HepG2 (cell line): ENCODE measurements around the gene CD4. TPM values are rescaled to one million over a fixed set of nuclear protein-coding genes. Genes with fewer than 3 reads are reported as not detected.

Source experiments
- ATAC-seq: fragments of 200-7000 bp; cut with Tn5 transposase; 3 replicates; pipeline ENCODE4 v1.9.1; 2020; ENCODE audit warnings: mild to moderate bottlenecking, moderate library complexity
- BruUV-seq: library from RNA; stranded (reverse); fragments of 400-500 nt; replicated peaks from 2 replicates; lab custom pipeline; 2021; lab: Mats Ljungman, UMichigan
- CTCF ChIA-PET: fragments of 300-600 bp; formaldehyde crosslinking; extraction: SDS; loops from one replicate; lab custom pipeline; 2021; ENCODE audit warnings: low total read pairs, inconsistent platforms, low intra/inter-chr PET ratio; lab: Yijun Ruan, JAX
- POLR2A ChIA-PET: fragments of 350-600 bp; sonication (Branson Sonifier 250); formaldehyde crosslinking; loops from one replicate; lab custom pipeline; 2020; ENCODE audit warnings: antibody characterized with exemption, inconsistent platforms; lab: Yijun Ruan, JAX
- DNase-seq: peaks from one replicate; pipeline ENCODE4 v3.0.0-alpha.2; 2015; ENCODE audit warnings: low spot score
- FAIRE-seq: peaks from 3 replicates; lab custom pipeline; 2011; peaks lifted over from hg19 to GRCh38; lab: Jason Lieb, UNC
- H2AFZ ChIP-seq: one replicate; pipeline ENCODE4 v1.6.1; 2011; ENCODE audit warnings: low read length, inconsistent platforms
- H3K27ac ChIP-seq: fragments of 300-600 bp; 3 replicates; pipeline ENCODE4 v1.8.0; 2011; ENCODE audit warnings: mixed run types, mild to moderate bottlenecking, mixed read lengths, low read length, inconsistent platforms; ENCODE audit not compliant: insufficient read depth; ENCODE audit errors: extremely low read length
- H3K27me3 ChIP-seq, 2 experiments: fragments of 200-600 bp in 1 of 2; 2 replicates in 1 of 2; 3 replicates in 1 of 2; pipeline versions ENCODE4 v1.6.0 to v1.8.0; 2011; ENCODE audit warnings: low read length in 2 of 2, mild to moderate bottlenecking in 2 of 2, moderate library complexity in 2 of 2, inconsistent platforms in 1 of 2; ENCODE audit not compliant: insufficient read depth in 2 of 2, control insufficient read depth in 1 of 2
- H3K36me3 ChIP-seq, 2 experiments: fragments of 200-600 bp in 1 of 2; replicated peaks in 1 of 2; 2 replicates in 1 of 2; 3 replicates in 1 of 2; pipeline versions ENCODE4 v1.5.1 to v1.8.0; 2011; ENCODE audit warnings: low read length in 2 of 2, inconsistent platforms in 1 of 2; ENCODE audit not compliant: insufficient read depth in 2 of 2, control insufficient read depth in 1 of 2
- H3K4me1 ChIP-seq: 2 replicates; pipeline ENCODE4 v1.5.1; 2012; ENCODE audit warnings: low read length, inconsistent platforms; ENCODE audit not compliant: insufficient read depth
- H3K4me2 ChIP-seq: 2 replicates; pipeline ENCODE4 v1.6.0; 2011; ENCODE audit warnings: low read depth, low read length, inconsistent platforms
- H3K4me3 ChIP-seq, 3 experiments: fragments of 200-600 bp in 1 of 3; sonication (generic), shearing (Covaris generic) in 1 of 3; replicated peaks in 1 of 3; 2 replicates each; pipeline ENCODE4 v1.5.1; 2011 to 2016; ENCODE audit warnings: low read length in 3 of 3, inconsistent platforms in 2 of 3, low read depth in 2 of 3, mild to moderate bottlenecking in 2 of 3, control low read depth in 1 of 3, mixed read lengths in 1 of 3; ENCODE audit not compliant: insufficient read depth in 1 of 3
- H3K79me2 ChIP-seq: one replicate; pipeline ENCODE4 v1.6.1; 2011; ENCODE audit warnings: low read length, inconsistent platforms; ENCODE audit not compliant: insufficient read depth
- H3K9ac ChIP-seq: 2 replicates; pipeline ENCODE4 v1.6.0; 2011; ENCODE audit warnings: mild to moderate bottlenecking, low read depth, low read length, inconsistent platforms; ENCODE audit not compliant: insufficient read depth
- H3K9me3 ChIP-seq: 2 replicates; pipeline ENCODE4 v1.5.1; 2012; ENCODE audit warnings: mild to moderate bottlenecking, low read length
- H4K20me1 ChIP-seq: 2 replicates; pipeline ENCODE4 v1.6.0; 2011; ENCODE audit warnings: inconsistent platforms, mild to moderate bottlenecking, low read length, moderate library complexity; ENCODE audit not compliant: insufficient read depth
- BRD4 ChIP-seq: sonication (generic); formaldehyde crosslinking; IDR thresholded peaks from 2 replicates; pipeline ENCODE4 v1.4.0; 2020; ENCODE audit warnings: missing genetic modification reagents
- CERS6 ChIP-seq: sonication (generic); formaldehyde crosslinking; IDR thresholded peaks from 2 replicates; pipeline ENCODE4 v1.5.0; 2020; ENCODE audit warnings: missing genetic modification reagents
- E2F5 ChIP-seq: sonication (generic); formaldehyde crosslinking; conservative IDR thresholded peaks from 2 replicates; pipeline ENCODE4 v1.4.0; 2020; ENCODE audit warnings: missing genetic modification reagents
- GTF3A ChIP-seq: sonication (generic); formaldehyde crosslinking; conservative IDR thresholded peaks from 2 replicates; pipeline ENCODE4 v1.4.0; 2020; ENCODE audit warnings: mild to moderate bottlenecking, missing genetic modification reagents
- IKZF5 ChIP-seq: IDR thresholded peaks from 2 replicates; pipeline ENCODE4 v1.6.1; 2018; ENCODE audit warnings: missing genetic modification reagents, mild to moderate bottlenecking, missing compliant biosample characterization
- MAF1 ChIP-seq: sonication (generic); formaldehyde crosslinking; IDR thresholded peaks from 2 replicates; pipeline ENCODE4 v1.5.0; 2020; ENCODE audit warnings: missing genetic modification reagents, borderline replicate concordance
- MAFF ChIP-seq: IDR thresholded peaks from 2 replicates; pipeline ENCODE4 v1.6.1; 2011; ENCODE audit warnings: low read depth, low read length, improper control_type of control experiment
- MAFK ChIP-seq, 2 experiments: IDR thresholded peaks in 1 of 2; conservative IDR thresholded peaks in 1 of 2; 2 replicates each; pipeline ENCODE4 v1.6.1; 2011; ENCODE audit warnings: improper control_type of control experiment in 2 of 2, low read length in 2 of 2
- PCBP2 ChIP-seq: fragments of 200-400 bp; formaldehyde crosslinking; optimal IDR thresholded peaks from 2 replicates; pipeline ENCODE3; 2018; ENCODE audit warnings: low read length, low read depth; ENCODE audit not compliant: poor library complexity, severe bottlenecking
- PRPF4 ChIP-seq: fragments of 200-400 bp; formaldehyde crosslinking; IDR thresholded peaks from 2 replicates; pipeline ENCODE4 v1.6.1; 2016; ENCODE audit warnings: low read length, low read depth; ENCODE audit not compliant: poor library complexity, severe bottlenecking
- SIN3A ChIP-seq: IDR thresholded peaks from 2 replicates; pipeline ENCODE4 v1.6.1; 2011; ENCODE audit warnings: low read depth, mild to moderate bottlenecking, control low read depth, low read length, borderline replicate concordance
- TRIM22 ChIP-seq: fragments of 450-650 bp; IDR thresholded peaks from 2 replicates; pipeline ENCODE4 v1.6.1; 2017
- WGBS: methylation state at CpG from one replicate; pipeline ENCODE4 v1.1.6; 2017; ENCODE audit warnings: low lambda C conversion rate; 5-methylcytosine and 5-hydroxymethylcytosine counted together
- in situ Hi-C: cut with HindIII; loops from 2 replicates; pipeline ENCODE4 v1.10.0; 2017; ENCODE audit warnings: low pct_unique_long_range_greater_than_20kb; ENCODE audit not compliant: extremely low pct_ligation_motif_present
- intact Hi-C: fragments of 100-400 bp; cut with micrococcal nuclease; formaldehyde crosslinking; loops from one replicate; pipeline ENCODE4 v1.10.0; 2022; ENCODE audit not compliant: unreplicated experiment
- polyA plus RNA-seq, 8 experiments: library from polyadenylated mRNA; depleted of rRNA in 3 of 8; stranded (reverse) in 7 of 8; unstranded in 1 of 8; fragments of >200 nt; fragmentation: Illumina TruSeq in 4 of 8; extraction: Trizol in 4 of 8; gene quantifications; 2 replicates each; pipeline versions ENCODE4 v1.2.1 to v1.2.3, GENCODE V29; 2011 to 2016; ENCODE audit warnings: low read depth in 4 of 8, missing spikeins in 1 of 8, mixed read lengths in 1 of 8; ENCODE audit not compliant: insufficient read depth in 1 of 8
- total RNA-seq, 5 experiments: library from RNA; depleted of rRNA; stranded (reverse); fragments of >200 nt; fragmentation: Illumina TruSeq; extraction: Trizol; gene quantifications; 2 replicates each; pipeline ENCODE4 v1.2.3, GENCODE V29; 2016; ENCODE audit warnings: low read depth in 1 of 5

The CD4 gene
- total and polyA plus RNA-seq, 2 of the 13 experiments (the other 11 are each of a cell fraction or from before 2014, with no cell fraction given): 0.07 to 0.95 TPM

- Histone ChIP-seq H3K27me3 (peaks cover 0 to 12% of the 10 kb centered on the region in 2 experiments; a peak in 2 of 5 replicates), H3K36me3 (no peaks in the 10 kb centered on the region), H2AFZ (no peak overlapping the region), H4K20me1 (no peaks in the 10 kb centered on the region), H3K9me3 (no peaks in the 10 kb centered on the region), H3K4me3 (no peak overlapping the region), H3K4me1 (peaks cover 43% of the 10 kb centered on the region), H3K27ac (no peak overlapping the region), H3K9ac (no peak overlapping the region), H3K79me2 (no peaks in the 10 kb centered on the region), H3K4me2 (no peak overlapping the region)
- WGBS: 76% methylated on average over 5 of the region's 5 CpGs
- no peak for FAIRE-seq
- in situ Hi-C loops: no loop called here
- ChIA-PET CTCF (no interaction called here), POLR2A (no interaction called here)
- BruUV-seq: no TSS peak
- ATAC-seq: no peak
- DNase-seq: no peak
- no peak for TF ChIP-seq TRIM22
- TF ChIP-seq MAFK (conservative IDR thresholded peaks at IDR 0.05 in 1 of 2, IDR thresholded peaks at IDR 0.05 in 1 of 2; ENCODE audit: low read length in 2 of 2): peak; percentile 76 to 87
- TF ChIP-seq MAFF: peak; percentile 84
- intact Hi-C loops: no loop called here
Measured at GRCh38 chr12:6787309-6787708, 2.0 kb upstream of the CD4 start.

GRCh38 chr12:6790496-6791150 is 1.3 kb downstream of the CD4 start:
- Histone ChIP-seq H3K9ac (no peak overlapping the region), H3K9me3 (no peaks in the 10 kb centered on the region), H3K4me3 (no peak overlapping the region), H3K4me1 (peaks cover 39% of the 10 kb centered on the region), H3K27me3 (no peaks in the 10 kb centered on the region; a peak in 1 of 5 replicates), H2AFZ (no peak overlapping the region), H3K36me3 (no peaks in the 10 kb centered on the region), H3K79me2 (no peaks in the 10 kb centered on the region), H3K4me2 (no peak overlapping the region), H3K27ac (no peak overlapping the region), H4K20me1 (no peaks in the 10 kb centered on the region)
- DNase-seq (no peak), ATAC-seq (no peak), FAIRE-seq (no peak)
- no TSS peak for BruUV-seq
- ChIA-PET POLR2A (interaction anchor here (1.5 kb wide), 1 partner anchor 38 kb away, joined by 6 read pairs; the partner anchor contains the start of gene MLF2), CTCF (no interaction called here)
- 82% methylated on average over 11 of the region's 12 CpGs for WGBS
- intact Hi-C loops: no loop called here
- TF ChIP-seq PCBP2 (no peak), IKZF5 (no peak), GTF3A (CRISPR knock-in tag) (no peak), E2F5 (no peak), SIN3A (no peak), MAF1 (no peak), BRD4 (CRISPR knock-in tag) (no peak), CERS6 (no peak), PRPF4 (no peak)
- in situ Hi-C loops: no loop called here
